Endodermal cell (in vitro differentiated cells): ENCODE results near the gene RNPEPL1. TPM values are rescaled to one million over a fixed set of nuclear protein-coding genes. Genes with fewer than 3 reads are reported as not detected.

Experiments used
- DNase-seq: peaks from one replicate; pipeline ENCODE4 v3.0.0-alpha.2; 2017
- H3K27ac ChIP-seq: 2 replicates; pipeline ENCODE4 v1.5.1; 2013; ENCODE audit warnings: mild to moderate bottlenecking, low read depth, low read length, moderate library complexity
- H3K27me3 ChIP-seq: 2 replicates; pipeline ENCODE4 v1.6.1; 2013; ENCODE audit warnings: mild to moderate bottlenecking, low read length, moderate library complexity; ENCODE audit not compliant: insufficient read depth, control insufficient read depth, poor library complexity, severe bottlenecking
- H3K36me3 ChIP-seq: 2 replicates; pipeline ENCODE4 v1.7.0; 2013; ENCODE audit warnings: mild to moderate bottlenecking, low read length, moderate library complexity; ENCODE audit not compliant: control insufficient read depth, insufficient read depth
- H3K4me1 ChIP-seq: one replicate; pipeline ENCODE4 v1.7.0; 2013; ENCODE audit warnings: low read length; ENCODE audit not compliant: control insufficient read depth, insufficient read depth
- H3K4me3 ChIP-seq: 2 replicates; pipeline ENCODE4 v1.5.1; 2013; ENCODE audit warnings: mild to moderate bottlenecking, low read length, moderate library complexity
- H3K9ac ChIP-seq: 2 replicates; pipeline ENCODE4 v1.6.1; 2013; ENCODE audit warnings: mild to moderate bottlenecking, low read length, moderate library complexity; ENCODE audit not compliant: poor library complexity, severe bottlenecking; ENCODE audit errors: extremely low read depth
- H3K9me3 ChIP-seq: 2 replicates; pipeline ENCODE4 v1.6.1; 2013; ENCODE audit warnings: mild to moderate bottlenecking, low read length, moderate library complexity; ENCODE audit not compliant: control insufficient read depth
- H3K27ac Mint-ChIP-seq: 2 replicates; pipeline ENCODE4 v1.8.0; 2020; ENCODE audit warnings: mixed read lengths
- H3K27me3 Mint-ChIP-seq: 2 replicates; pipeline ENCODE4 v1.8.0; 2021; ENCODE audit warnings: mild to moderate bottlenecking, mixed read lengths; ENCODE audit not compliant: insufficient read depth
- H3K36me3 Mint-ChIP-seq: 2 replicates; pipeline ENCODE4 v1.8.0; 2020; ENCODE audit warnings: low read depth, mixed read lengths
- H3K4me1 Mint-ChIP-seq: 2 replicates; pipeline ENCODE4 v1.8.0; 2020; ENCODE audit warnings: mixed read lengths
- H3K4me3 Mint-ChIP-seq: 2 replicates; pipeline ENCODE4 v1.8.0; 2020; ENCODE audit warnings: mild to moderate bottlenecking, moderate library complexity, mixed read lengths
- H3K9me3 Mint-ChIP-seq: 2 replicates; pipeline ENCODE4 v1.8.0; 2020; ENCODE audit warnings: mild to moderate bottlenecking, mixed read lengths
- CTCF ChIP-seq: fragments of 200-600 bp; sonication (generic); conservative IDR thresholded peaks from 2 replicates; pipeline ENCODE4 v1.5.0; 2021; ENCODE audit warnings: antibody characterized with exemption, mild to moderate bottlenecking
- WGBS, 2 experiments: methylation state at CpG; one replicate each; pipeline versions ENCODE4 v1.1.5 to v1.1.7; 2013; ENCODE audit warnings: missing lambda C conversion rate in 2 of 2, mixed read lengths in 1 of 2; ENCODE audit not compliant: insufficient coverage in 1 of 2, insufficient read length in 1 of 2; 5-methylcytosine and 5-hydroxymethylcytosine counted together
- total RNA-seq, 2 donors: library from RNA; stranded (reverse); fragmentation: NEBNext Ultra II Directional in 1 of 2; extraction: Animal tissue kit (Norgen Biotek cat#: 25700) in 1 of 2; gene quantifications; 2 replicates in 1 of 2; 3 replicates in 1 of 2; pipeline ENCODE4 v1.2.1, GENCODE V29; 2021

RNPEPL1 gene
- total RNA-seq, 2 donors from 2014 or later, result 38.4 to 52.4 TPM

- H3K4me1 Mint-ChIP-seq, result peaks cover 24% of the 10 kb centered on the region
- peak overlapping the region; percentile 81 for H3K9ac ChIP-seq
These were observed 16.8 kb downstream of the RNPEPL1 start for GRCh38 chr2:240585101-240585500.

GRCh38 chr2:240585681-240586197 lies 17.5 kb downstream of the RNPEPL1 start:
- 7 to 15% methylated on average over 8 to 20 of the region's 20 CpGs for WGBS, 2 experiments
- Mint-ChIP-seq H3K36me3 (peaks cover 17% of the 10 kb centered on the region), H3K4me1 (peaks cover 23% of the 10 kb centered on the region), H3K27me3 (no peaks in the 10 kb centered on the region), H3K9me3 (no peaks in the 10 kb centered on the region), H3K4me3 (peak overlapping the region; percentile 93), H3K27ac (peak overlapping the region; percentile 95)
- Histone ChIP-seq H3K9me3 (no peaks in the 10 kb centered on the region), H3K36me3 (peaks cover 22% of the 10 kb centered on the region), H3K27me3 (no peaks in the 10 kb centered on the region), H3K9ac (peak overlapping the region; percentile 81), H3K4me1 (peaks cover 9% of the 10 kb centered on the region), H3K4me3 (peak overlapping the region; percentile 93), H3K27ac (no peak overlapping the region)
- no peak for DNase-seq
- TF ChIP-seq CTCF, result no peak

More at GRCh38 chr2:240585101-240585500, 16.8 kb downstream of the RNPEPL1 start:
- peak overlapping the region; percentile 39 for H3K27ac ChIP-seq
- H3K27me3 Mint-ChIP-seq, result no peaks in the 10 kb centered on the region
- H3K4me3 ChIP-seq, result peak overlapping the region; percentile 93
- peaks cover 19% of the 10 kb centered on the region for H3K36me3 ChIP-seq
- H3K36me3 Mint-ChIP-seq, result peaks cover 17% of the 10 kb centered on the region
- peaks cover 9% of the 10 kb centered on the region for H3K4me1 ChIP-seq
- no peaks in the 10 kb centered on the region for H3K9me3 Mint-ChIP-seq
- TF ChIP-seq CTCF, result no peak
- peak overlapping the region; percentile 93 for H3K4me3 Mint-ChIP-seq
- no peak for DNase-seq
- no peaks in the 10 kb centered on the region for H3K27me3 ChIP-seq
- H3K9me3 ChIP-seq, result no peaks in the 10 kb centered on the region
- H3K27ac Mint-ChIP-seq, result peak overlapping the region; percentile 48
- WGBS, 2 experiments, result 92 to 93% methylated on average over 6 of the region's 6 CpGs

GRCh38 chr2:240586198-240586918 lies 18.1 kb downstream of the RNPEPL1 start, which contains the start of gene CAPN10:
CAPN10 (plus strand) TSS chr2:240586734; CDS start chr2:240586912, 178 bp downstream.
- peaks cover 9% of the 10 kb centered on the region for H3K4me1 ChIP-seq
- H3K9ac ChIP-seq, result peak within 1 kb of the TSS; percentile 81
- DNase-seq, result peak; percentile 99
- H3K4me3 ChIP-seq, result peak within 1 kb of the TSS; percentile 93
- no peaks in the 10 kb centered on the region for H3K9me3 ChIP-seq
- 0% methylated on average over 47 to 88 of the region's 88 CpGs for WGBS, 2 experiments
- Mint-ChIP-seq H3K4me1 (peaks cover 23% of the 10 kb centered on the region), H3K27me3 (no peaks in the 10 kb centered on the region), H3K27ac (peak within 1 kb of the TSS; percentile 95), H3K9me3 (no peaks in the 10 kb centered on the region), H3K36me3 (peaks cover 22% of the 10 kb centered on the region), H3K4me3 (peak within 1 kb of the TSS; percentile 93)
- peaks cover 27% of the 10 kb centered on the region for H3K36me3 ChIP-seq
- no peak for TF ChIP-seq CTCF
- H3K27me3 ChIP-seq, result no peaks in the 10 kb centered on the region
- H3K27ac ChIP-seq, result peak within 1 kb of the TSS; percentile 66
